Suprapubic skin (tissue), 4 donors: ENCODE measurements around the gene CDH4. TPM values are rescaled to one million over a fixed set of nuclear protein-coding genes. Genes with fewer than 3 reads are reported as not detected.

Experiments
- DNase-seq, 2 donors: peaks; one replicate each; pipeline ENCODE4 v3.0.0-alpha.2; 2019; ENCODE audit warnings: low spot score in 2 of 2
- H3K27ac ChIP-seq: fragments of 200-600 bp; sonication (generic); one replicate; pipeline ENCODE4 v1.5.1; 2019
- H3K27me3 ChIP-seq: fragments of 200-600 bp; sonication (generic); one replicate; pipeline ENCODE4 v1.5.1; 2019
- H3K36me3 ChIP-seq: fragments of 200-600 bp; sonication (generic); one replicate; pipeline ENCODE4 v1.5.1; 2019
- H3K4me1 ChIP-seq: fragments of 200-600 bp; sonication (generic); one replicate; pipeline ENCODE4 v1.5.1; 2019
- H3K4me3 ChIP-seq: fragments of 200-600 bp; sonication (generic); one replicate; pipeline ENCODE4 v1.5.1; 2019; ENCODE audit warnings: mild to moderate bottlenecking
- H3K9me3 ChIP-seq: fragments of 200-600 bp; sonication (generic); one replicate; pipeline ENCODE4 v1.5.1; 2019
- CTCF ChIP-seq, 2 donors: fragments of 200-600 bp in 1 of 2; fragments of 450-650 bp in 1 of 2; sonication (generic) in 1 of 2; IDR thresholded peaks; one replicate each; pipeline ENCODE4 v1.5.1; 2016 to 2019; ENCODE audit warnings: antibody characterized with exemption in 2 of 2, mild to moderate bottlenecking in 1 of 2, moderate library complexity in 1 of 2
- EP300 ChIP-seq: sonication (generic); formaldehyde crosslinking; IDR thresholded peaks from one replicate; pipeline ENCODE4 v1.6.1; 2017; ENCODE audit warnings: antibody characterized with exemption
- POLR2A ChIP-seq, 2 donors: fragments of 450-650 bp; IDR thresholded peaks; one replicate each; pipeline ENCODE4 v1.6.1; 2017; ENCODE audit warnings: antibody characterized with exemption in 2 of 2, mild to moderate bottlenecking in 2 of 2, moderate library complexity in 2 of 2
- POLR2AphosphoS5 ChIP-seq, 3 donors: sonication (generic); formaldehyde crosslinking; IDR thresholded peaks; one replicate each; pipeline ENCODE4 v1.6.1; 2017; ENCODE audit warnings: antibody characterized with exemption in 3 of 3
- WGBS: methylation state at CpG from one replicate; pipeline ENCODE4 v1.1.5; 2018; 5-methylcytosine and 5-hydroxymethylcytosine counted together
- total RNA-seq, 4 donors: library from RNA; depleted of rRNA; stranded (reverse); fragments of >200 nt; gene quantifications; one replicate each; pipeline ENCODE4 v1.1.0, GENCODE V29; 2016

The CDH4 gene
- total RNA-seq, 4 donors from 2014 or later: 0.91 to 5.9 (median 2.6) TPM

GRCh38 chr20:61499859-61500554 is 247.9 kb downstream of the CDH4 start:
- Histone ChIP-seq H3K4me3 (no peak overlapping the region), H3K9me3 (no peaks in the 10 kb centered on the region), H3K27ac (no peak overlapping the region), H3K4me1 (no peaks in the 10 kb centered on the region), H3K27me3 (peaks cover 13% of the 10 kb centered on the region), H3K36me3 (no peaks in the 10 kb centered on the region)
- no peak for DNase-seq
- 80% methylated on average over 15 of the region's 19 CpGs for WGBS
- no peak for TF ChIP-seq POLR2AphosphoS5 (IDR thresholded peaks at IDR 0.05)
- no peak for TF ChIP-seq CTCF (IDR thresholded peaks at IDR 0.05)
- no peak for TF ChIP-seq POLR2A (IDR thresholded peaks at IDR 0.05)
- no peak for TF ChIP-seq EP300

- Histone ChIP-seq H3K4me1 (no peaks in the 10 kb centered on the region), H3K36me3 (no peaks in the 10 kb centered on the region), H3K27ac (no peak overlapping the region), H3K9me3 (no peaks in the 10 kb centered on the region), H3K27me3 (peaks cover 16% of the 10 kb centered on the region), H3K4me3 (no peak overlapping the region)
- TF ChIP-seq EP300 (no peak), POLR2AphosphoS5 (IDR thresholded peaks at IDR 0.05) (no peak), POLR2A (IDR thresholded peaks at IDR 0.05) (no peak), CTCF (IDR thresholded peaks at IDR 0.05) (no peak)
- DNase-seq: no peak
- WGBS: 68% methylated on average over 11 of the region's 11 CpGs
These were observed 248.8 kb downstream of the CDH4 start for GRCh38 chr20:61500791-61501321.

- no peaks in the 10 kb centered on the region for H3K4me1 ChIP-seq
- no peak overlapping the region for H3K27ac ChIP-seq
- H3K4me3 ChIP-seq: no peak overlapping the region
- no peak for DNase-seq
- no peaks in the 10 kb centered on the region for H3K36me3 ChIP-seq
- no peaks in the 10 kb centered on the region for H3K9me3 ChIP-seq
- peaks cover 20% of the 10 kb centered on the region for H3K27me3 ChIP-seq
- WGBS: 90% methylated on average over 4 of the region's 4 CpGs
- TF ChIP-seq POLR2AphosphoS5 (IDR thresholded peaks at IDR 0.05): no peak
- TF ChIP-seq CTCF (IDR thresholded peaks at IDR 0.05): no peak
- TF ChIP-seq POLR2A (IDR thresholded peaks at IDR 0.05): no peak
- TF ChIP-seq EP300: no peak
These were observed 250.4 kb downstream of the CDH4 start for GRCh38 chr20:61502433-61502832.

- DNase-seq: no peak
- H3K4me1 ChIP-seq: no peaks in the 10 kb centered on the region
- H3K9me3 ChIP-seq: no peaks in the 10 kb centered on the region
- H3K27me3 ChIP-seq: peaks cover 21% of the 10 kb centered on the region
- 70% methylated on average over 7 of the region's 7 CpGs for WGBS
- no peak overlapping the region for H3K27ac ChIP-seq
- TF ChIP-seq CTCF (IDR thresholded peaks at IDR 0.05) (no peak), POLR2A (IDR thresholded peaks at IDR 0.05) (no peak), POLR2AphosphoS5 (IDR thresholded peaks at IDR 0.05) (no peak), EP300 (no peak)
- no peak overlapping the region for H3K4me3 ChIP-seq
- H3K36me3 ChIP-seq: no peaks in the 10 kb centered on the region
These were observed 251.0 kb downstream of the CDH4 start for GRCh38 chr20:61503106-61503505.

GRCh38 chr20:61505508-61505907 is 253.4 kb downstream of the CDH4 start:
- H3K27ac ChIP-seq: no peak overlapping the region
- no peak overlapping the region for H3K4me3 ChIP-seq
- 62% methylated on average over 8 of the region's 8 CpGs for WGBS
- H3K36me3 ChIP-seq: no peaks in the 10 kb centered on the region
- TF ChIP-seq POLR2A (IDR thresholded peaks at IDR 0.05): no peak
- no peak for TF ChIP-seq POLR2AphosphoS5 (IDR thresholded peaks at IDR 0.05)
- no peak for TF ChIP-seq CTCF (IDR thresholded peaks at IDR 0.05)
- no peak for TF ChIP-seq EP300
- H3K27me3 ChIP-seq: peaks cover 16% of the 10 kb centered on the region
- DNase-seq: no peak
- no peaks in the 10 kb centered on the region for H3K9me3 ChIP-seq
- H3K4me1 ChIP-seq: no peaks in the 10 kb centered on the region
